ENCODE data around the gene RAD51D. TPM values are rescaled to one million over a fixed set of nuclear protein-coding genes. Genes with fewer than 3 reads are reported as not detected.

Gene RAD51D
- total RNA-seq, 1 donor from 2014 or later = 12.4 TPM

GRCh38 chr17:35129973-35130351 is 10.3 kb upstream of the RAD51D start:
- Mint-ChIP-seq H3K27ac (ENCODE audit: unreplicated experiment) (no peak overlapping the region), H3K9me3 (ENCODE audit: unreplicated experiment) (no peaks in the 10 kb centered on the region), H3K27me3 (ENCODE audit: low read depth, unreplicated experiment) (no peaks in the 10 kb centered on the region), H3K4me1 (ENCODE audit: low read depth, unreplicated experiment) (peaks cover 4% of the 10 kb centered on the region), H3K36me3 (ENCODE audit: low read depth, unreplicated experiment) (peaks cover 17% of the 10 kb centered on the region), H3K4me3 (ENCODE audit: unreplicated experiment) (no peak overlapping the region)
- no peaks in the 10 kb centered on the region for H3K9me3 ChIP-seq (ENCODE audit: insufficient read depth, low read depth, low read length)
- H4K20me1 ChIP-seq (ENCODE audit: insufficient read depth, low read length) = no peaks in the 10 kb centered on the region
- TF ChIP-seq CTCF (IDR thresholded peaks at IDR 0.05; ENCODE audit: insufficient read depth, low read depth, low read length) (no peak), EZH2 (IDR thresholded peaks at IDR 0.05; ENCODE audit: insufficient read depth, low read length) (no peak)
- DNase-seq (ENCODE audit: low read depth) = no peak
- no peak overlapping the region for H2AFZ ChIP-seq (ENCODE audit: low read depth, low read length)
- no peaks in the 10 kb centered on the region for H3K4me1 ChIP-seq (ENCODE audit: insufficient read depth, low read length)
- no peak overlapping the region for H3K4me2 ChIP-seq (ENCODE audit: low read length)
- no peaks in the 10 kb centered on the region for H3K27me3 ChIP-seq (ENCODE audit: insufficient read depth, low read length)
- peaks cover 23% of the 10 kb centered on the region for H3K36me3 ChIP-seq (ENCODE audit: insufficient read depth, low read length)
- H3K4me3 ChIP-seq (ENCODE audit: insufficient read depth, low read depth, low read length) = no peak overlapping the region
- no peak for FAIRE-seq
- H3K27ac ChIP-seq (ENCODE audit: low read depth, low read length) = no peak overlapping the region
- no peaks in the 10 kb centered on the region for H3K79me2 ChIP-seq (ENCODE audit: insufficient read depth, low read length)
- no peak overlapping the region for H3K9ac ChIP-seq (ENCODE audit: low read length)

- H4K20me1 ChIP-seq (ENCODE audit: insufficient read depth, low read length) = no peaks in the 10 kb centered on the region
- H3K9me3 Mint-ChIP-seq (ENCODE audit: unreplicated experiment) = no peaks in the 10 kb centered on the region
- H3K4me1 ChIP-seq (ENCODE audit: insufficient read depth, low read length) = no peaks in the 10 kb centered on the region
- DNase-seq (ENCODE audit: low read depth) (no peak), FAIRE-seq (no peak)
- H3K4me3 Mint-ChIP-seq (ENCODE audit: unreplicated experiment) = no peak overlapping the region
- H3K4me2 ChIP-seq (ENCODE audit: low read length) = no peak overlapping the region
- peaks cover 18% of the 10 kb centered on the region for H3K36me3 ChIP-seq (ENCODE audit: insufficient read depth, low read length)
- no peaks in the 10 kb centered on the region for H3K27me3 ChIP-seq (ENCODE audit: insufficient read depth, low read length)
- H3K9ac ChIP-seq (ENCODE audit: low read length) = no peak overlapping the region
- H3K9me3 ChIP-seq (ENCODE audit: insufficient read depth, low read depth, low read length) = no peaks in the 10 kb centered on the region
- TF ChIP-seq CTCF (IDR thresholded peaks at IDR 0.05; ENCODE audit: insufficient read depth, low read depth, low read length) = no peak
- no peak for TF ChIP-seq EZH2 (IDR thresholded peaks at IDR 0.05; ENCODE audit: insufficient read depth, low read length)
- no peak overlapping the region for H3K4me3 ChIP-seq (ENCODE audit: insufficient read depth, low read depth, low read length)
- no peaks in the 10 kb centered on the region for H3K27me3 Mint-ChIP-seq (ENCODE audit: low read depth, unreplicated experiment)
- no peak overlapping the region for H3K27ac ChIP-seq (ENCODE audit: low read depth, low read length)
- peaks cover 17% of the 10 kb centered on the region for H3K36me3 Mint-ChIP-seq (ENCODE audit: low read depth, unreplicated experiment)
- H3K27ac Mint-ChIP-seq (ENCODE audit: unreplicated experiment) = no peak overlapping the region
- peaks cover 4% of the 10 kb centered on the region for H3K4me1 Mint-ChIP-seq (ENCODE audit: low read depth, unreplicated experiment)
- no peak overlapping the region for H2AFZ ChIP-seq (ENCODE audit: low read depth, low read length)
- H3K79me2 ChIP-seq (ENCODE audit: insufficient read depth, low read length) = no peaks in the 10 kb centered on the region
These were observed 9.7 kb upstream of the RAD51D start for GRCh38 chr17:35129154-35129972.

Measured in astrocyte (in vitro differentiated cells and primary cell).